Panc1 (cell line): Measurements from ENCODE around the gene ZDHHC18. TPM values are rescaled to one million over a fixed set of nuclear protein-coding genes. Genes with fewer than 3 reads are reported as not detected.
A peak's percentile ranks its signal among the peaks of the same experiment; 100 is the strongest.

ENCODE experiments used
- ATAC-seq: fragments of 200-7000 bp; cut with Tn5 transposase; 2 replicates; pipeline ENCODE4 v1.9.1; 2020; ENCODE audit warnings: mild to moderate bottlenecking, moderate library complexity
- BruUV-seq: library from RNA; stranded (reverse); fragments of 400-500 nt; replicated peaks from 2 replicates; lab custom pipeline; 2021; lab: Mats Ljungman, UMichigan
- CTCF ChIA-PET: fragments of 300-600 bp; sonication (Branson Sonifier 250); formaldehyde crosslinking; loops from one replicate; lab custom pipeline; 2022; ENCODE audit warnings: antibody characterized with exemption; lab: Charles Lee
- POLR2A ChIA-PET: fragments of 300-600 bp; sonication (Branson Sonifier 250); formaldehyde crosslinking; loops from one replicate; lab custom pipeline; 2022; ENCODE audit warnings: antibody characterized with exemption; lab: Charles Lee
- DNase-seq: peaks from one replicate; pipeline ENCODE4 v3.0.0-alpha.2; 2010; ENCODE audit warnings: low read depth, low spot score
- H3K27ac ChIP-seq: 2 replicates; pipeline ENCODE4 v1.5.1; 2011; ENCODE audit warnings: mild to moderate bottlenecking, low read length, inconsistent platforms
- H3K27me3 ChIP-seq: fragments of 200-500 bp; sonication (Bioruptor generic); 2 replicates; pipeline ENCODE4 v1.6.0; 2014; ENCODE audit warnings: low read length, inconsistent platforms; ENCODE audit not compliant: control insufficient read depth, insufficient read depth
- H3K36me3 ChIP-seq: fragments of 200-500 bp; sonication (Bioruptor generic); 2 replicates; pipeline ENCODE4 v1.5.1; 2014; ENCODE audit warnings: inconsistent platforms, mild to moderate bottlenecking, low read length, moderate library complexity; ENCODE audit not compliant: control insufficient read depth, insufficient read depth
- H3K4me1 ChIP-seq: 2 replicates; pipeline ENCODE4 v1.5.1; 2011; ENCODE audit warnings: inconsistent platforms, mild to moderate bottlenecking, low read length, moderate library complexity; ENCODE audit not compliant: control insufficient read depth, insufficient read depth
- H3K4me3 ChIP-seq, 2 experiments: 2 replicates each; pipeline ENCODE4 v1.5.1; 2011 to 2012; ENCODE audit warnings: low read depth in 2 of 2, low read length in 2 of 2, mild to moderate bottlenecking in 2 of 2, inconsistent platforms in 1 of 2, moderate library complexity in 1 of 2
- H3K9me3 ChIP-seq: fragments of 200-500 bp; sonication (Bioruptor generic); 2 replicates; pipeline ENCODE4 v1.5.1; 2014; ENCODE audit warnings: low read depth, mild to moderate bottlenecking, inconsistent platforms, low read length, moderate library complexity; ENCODE audit not compliant: control insufficient read depth, insufficient read depth
- POLR2AphosphoS5 ChIP-seq: IDR thresholded peaks from 2 replicates; pipeline ENCODE4 v1.6.1; 2012; ENCODE audit warnings: mild to moderate bottlenecking, low read depth, low read length, moderate library complexity
- SIN3A ChIP-seq: IDR thresholded peaks from 2 replicates; pipeline ENCODE4 v1.6.1; 2012; ENCODE audit warnings: low read depth, mild to moderate bottlenecking, low read length, moderate library complexity, borderline replicate concordance; ENCODE audit not compliant: insufficient read depth
- TCF7L2 ChIP-seq: IDR thresholded peaks from 2 replicates; pipeline ENCODE4 v1.6.1; 2011; ENCODE audit warnings: mild to moderate bottlenecking, low read depth, low read length, inconsistent platforms
- in situ Hi-C: cut with HindIII; loops from 2 replicates; pipeline ENCODE4 v1.10.0; 2016; ENCODE audit warnings: low sequenced_read_pairs, low pct_unique_long_range_greater_than_20kb
- intact Hi-C: fragments of 100-400 bp; cut with micrococcal nuclease; formaldehyde crosslinking; loops from one replicate; pipeline ENCODE4 v1.10.0; 2022; ENCODE audit not compliant: unreplicated experiment
- total RNA-seq: library from RNA; stranded (reverse); gene quantifications from one replicate; pipeline ENCODE4 v1.2.1, GENCODE V29; 2021; ENCODE audit not compliant: unreplicated experiment
- TF ChIP-seq, protein P1 (sequence below), 2 experiments: IDR thresholded peaks; 2 replicates each; pipeline ENCODE4 v1.6.1; 2011 to 2012; ENCODE audit warnings: low read depth in 2 of 2, control low read depth in 1 of 2, low read length in 1 of 2, mild to moderate bottlenecking in 1 of 2, moderate library complexity in 1 of 2; ENCODE audit not compliant: insufficient read depth in 1 of 2
- TF ChIP-seq, protein P2 (sequence below): fragments of 450-650 bp; IDR thresholded peaks from 2 replicates; pipeline ENCODE4 v1.5.1; 2017; ENCODE audit warnings: mild to moderate bottlenecking

The ZDHHC18 gene
- total RNA-seq, 1 experiment from 2014 or later: 45.4 TPM

DNA sequence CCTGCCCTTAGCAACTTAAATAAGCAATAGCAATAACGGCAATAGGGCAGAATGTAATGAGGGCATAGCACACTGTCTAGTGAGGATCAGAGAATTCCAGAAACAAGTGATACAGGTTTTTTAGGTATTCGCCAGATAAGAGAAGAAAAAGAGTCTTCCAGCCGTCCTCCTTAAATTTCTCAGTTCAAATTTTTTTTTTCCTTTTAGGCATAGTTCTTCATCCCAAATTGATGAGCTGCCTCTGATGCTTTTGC lies 36.9 kb upstream of the ZDHHC18 start:
- DNase-seq (no peak), ATAC-seq (no peak)
- no peaks in the 10 kb centered on the region; the same call in 1 of the 2 replicates for H3K36me3 ChIP-seq
- TF ChIP-seq SIN3A (no peak), TCF7L2 (no peak), POLR2AphosphoS5 (no peak)
- TF ChIP-seq, protein P1, sequence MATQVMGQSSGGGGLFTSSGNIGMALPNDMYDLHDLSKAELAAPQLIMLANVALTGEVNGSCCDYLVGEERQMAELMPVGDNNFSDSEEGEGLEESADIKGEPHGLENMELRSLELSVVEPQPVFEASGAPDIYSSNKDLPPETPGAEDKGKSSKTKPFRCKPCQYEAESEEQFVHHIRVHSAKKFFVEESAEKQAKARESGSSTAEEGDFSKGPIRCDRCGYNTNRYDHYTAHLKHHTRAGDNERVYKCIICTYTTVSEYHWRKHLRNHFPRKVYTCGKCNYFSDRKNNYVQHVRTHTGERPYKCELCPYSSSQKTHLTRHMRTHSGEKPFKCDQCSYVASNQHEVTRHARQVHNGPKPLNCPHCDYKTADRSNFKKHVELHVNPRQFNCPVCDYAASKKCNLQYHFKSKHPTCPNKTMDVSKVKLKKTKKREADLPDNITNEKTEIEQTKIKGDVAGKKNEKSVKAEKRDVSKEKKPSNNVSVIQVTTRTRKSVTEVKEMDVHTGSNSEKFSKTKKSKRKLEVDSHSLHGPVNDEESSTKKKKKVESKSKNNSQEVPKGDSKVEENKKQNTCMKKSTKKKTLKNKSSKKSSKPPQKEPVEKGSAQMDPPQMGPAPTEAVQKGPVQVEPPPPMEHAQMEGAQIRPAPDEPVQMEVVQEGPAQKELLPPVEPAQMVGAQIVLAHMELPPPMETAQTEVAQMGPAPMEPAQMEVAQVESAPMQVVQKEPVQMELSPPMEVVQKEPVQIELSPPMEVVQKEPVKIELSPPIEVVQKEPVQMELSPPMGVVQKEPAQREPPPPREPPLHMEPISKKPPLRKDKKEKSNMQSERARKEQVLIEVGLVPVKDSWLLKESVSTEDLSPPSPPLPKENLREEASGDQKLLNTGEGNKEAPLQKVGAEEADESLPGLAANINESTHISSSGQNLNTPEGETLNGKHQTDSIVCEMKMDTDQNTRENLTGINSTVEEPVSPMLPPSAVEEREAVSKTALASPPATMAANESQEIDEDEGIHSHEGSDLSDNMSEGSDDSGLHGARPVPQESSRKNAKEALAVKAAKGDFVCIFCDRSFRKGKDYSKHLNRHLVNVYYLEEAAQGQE (IDR thresholded peaks at IDR 0.05; ENCODE audit: insufficient read depth in 1 of 2, low read depth in 2 of 2, low read length in 1 of 2): no peak
- TF ChIP-seq, protein P2, sequence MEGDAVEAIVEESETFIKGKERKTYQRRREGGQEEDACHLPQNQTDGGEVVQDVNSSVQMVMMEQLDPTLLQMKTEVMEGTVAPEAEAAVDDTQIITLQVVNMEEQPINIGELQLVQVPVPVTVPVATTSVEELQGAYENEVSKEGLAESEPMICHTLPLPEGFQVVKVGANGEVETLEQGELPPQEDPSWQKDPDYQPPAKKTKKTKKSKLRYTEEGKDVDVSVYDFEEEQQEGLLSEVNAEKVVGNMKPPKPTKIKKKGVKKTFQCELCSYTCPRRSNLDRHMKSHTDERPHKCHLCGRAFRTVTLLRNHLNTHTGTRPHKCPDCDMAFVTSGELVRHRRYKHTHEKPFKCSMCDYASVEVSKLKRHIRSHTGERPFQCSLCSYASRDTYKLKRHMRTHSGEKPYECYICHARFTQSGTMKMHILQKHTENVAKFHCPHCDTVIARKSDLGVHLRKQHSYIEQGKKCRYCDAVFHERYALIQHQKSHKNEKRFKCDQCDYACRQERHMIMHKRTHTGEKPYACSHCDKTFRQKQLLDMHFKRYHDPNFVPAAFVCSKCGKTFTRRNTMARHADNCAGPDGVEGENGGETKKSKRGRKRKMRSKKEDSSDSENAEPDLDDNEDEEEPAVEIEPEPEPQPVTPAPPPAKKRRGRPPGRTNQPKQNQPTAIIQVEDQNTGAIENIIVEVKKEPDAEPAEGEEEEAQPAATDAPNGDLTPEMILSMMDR: no peak
- intact Hi-C loops: loop anchor here (2.0 to 5.0 kb wide), 2 partner anchors 92 to 187 kb away; partner anchors contain the start of gene ARID1A
- ChIA-PET POLR2A (no interaction called here), CTCF (interaction anchor here (0.6 to 2.1 kb wide), 4 partner anchors 81 to 190 kb away, joined by 3 to 24 read pairs (median 6); no protein-coding TSS in a partner anchor)
- H3K4me3 ChIP-seq: no peak overlapping the region
- H3K9me3 ChIP-seq: no peaks in the 10 kb centered on the region
- in situ Hi-C loops: loop anchor here (5.0 kb wide), 1 partner anchor 187 kb away; no protein-coding TSS in a partner anchor
- H3K27me3 ChIP-seq: no peaks in the 10 kb centered on the region
- H3K4me1 ChIP-seq: peaks cover 50% of the 10 kb centered on the region
- H3K27ac ChIP-seq: peak overlapping the region; percentile 100
- no TSS peak for BruUV-seq

DNA sequence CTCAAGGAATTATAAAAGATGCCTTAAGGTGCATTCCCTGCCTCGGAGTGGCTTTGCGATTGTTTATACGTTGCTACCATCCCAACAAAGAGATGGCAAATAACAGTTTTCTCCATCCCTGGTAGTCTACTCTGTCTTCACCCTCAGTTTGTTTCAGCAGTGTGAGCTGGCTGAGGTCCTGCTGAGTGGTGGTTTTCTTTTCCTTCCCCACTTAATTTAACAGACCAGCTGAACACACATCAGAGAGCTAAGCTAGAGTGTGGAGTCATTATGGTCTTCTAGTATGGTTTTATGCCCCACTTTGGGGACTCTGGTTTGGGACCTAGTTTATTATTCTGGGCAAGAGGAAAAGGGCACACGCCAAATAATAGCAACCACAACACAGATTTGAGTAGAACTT lies 36.6 kb upstream of the ZDHHC18 start:
- H3K36me3 ChIP-seq: no peaks in the 10 kb centered on the region; the same call in 1 of the 2 replicates
- H3K9me3 ChIP-seq: no peaks in the 10 kb centered on the region
- in situ Hi-C loops (loop anchor here (5.0 kb wide), 1 partner anchor 188 kb away; no protein-coding TSS in a partner anchor), intact Hi-C loops (loop anchor here (2.0 to 5.0 kb wide), 2 partner anchors 93 to 187 kb away; partner anchors contain the start of gene ARID1A)
- no peaks in the 10 kb centered on the region for H3K27me3 ChIP-seq
- TF ChIP-seq SIN3A: no peak
- no peak for TF ChIP-seq POLR2AphosphoS5
- TF ChIP-seq, protein P2: no peak
- TF ChIP-seq, protein P1 (IDR thresholded peaks at IDR 0.05; ENCODE audit: insufficient read depth in 1 of 2, low read depth in 2 of 2, low read length in 1 of 2): no peak
- no peak for TF ChIP-seq TCF7L2
- DNase-seq: no peak
- H3K4me1 ChIP-seq: peaks cover 46% of the 10 kb centered on the region
- H3K4me3 ChIP-seq: no peak overlapping the region
- CTCF ChIA-PET: interaction anchor here (0.7 to 2.1 kb wide), 5 partner anchors 187 to 528 kb away, joined by 3 to 24 read pairs (median 4); no protein-coding TSS in a partner anchor
- no TSS peak for BruUV-seq
- H3K27ac ChIP-seq: peak overlapping the region; percentile 34; the same call in 1 of the 2 replicates
- POLR2A ChIA-PET: interaction anchor here (0.7 kb wide), 1 partner anchor 92 kb away, joined by 4 read pairs; no protein-coding TSS in a partner anchor
- ATAC-seq: no peak
